HepG2 (cell line): ENCODE results near the gene IGFL2.

Experiments
- CTCF ChIP-seq: sonication (generic); formaldehyde crosslinking; IDR thresholded peaks from 2 replicates; pipeline ENCODE4 v1.5.0; 2020; ENCODE audit warnings: mild to moderate bottlenecking, missing genetic modification reagents, moderate library complexity
- NR2C2 ChIP-seq: sonication (generic); formaldehyde crosslinking; IDR thresholded peaks from 2 replicates; pipeline ENCODE4 v1.4.0; 2020; ENCODE audit warnings: missing genetic modification reagents, mild to moderate bottlenecking, moderate library complexity, borderline replicate concordance
- PATZ1 ChIP-seq: sonication (generic); formaldehyde crosslinking; IDR thresholded peaks from 2 replicates; pipeline ENCODE4 v1.4.0; 2020; ENCODE audit warnings: missing genetic modification reagents
- PCBP2 ChIP-seq: fragments of 200-400 bp; formaldehyde crosslinking; optimal IDR thresholded peaks from 2 replicates; pipeline ENCODE3; 2018; ENCODE audit warnings: low read length, low read depth; ENCODE audit not compliant: poor library complexity, severe bottlenecking
- PHF20 ChIP-seq: sonication (generic); formaldehyde crosslinking; IDR thresholded peaks from 2 replicates; pipeline ENCODE4 v1.5.0; 2020; ENCODE audit warnings: mild to moderate bottlenecking, missing genetic modification reagents

- TF ChIP-seq NR2C2 (CRISPR knock-in tag) (no peak), PHF20 (CRISPR knock-in tag) (no peak), PATZ1 (CRISPR knock-in tag) (no peak), PCBP2 (no peak), CTCF (CRISPR knock-in tag) (no peak)
Measured at GRCh38 chr19:46176116-46176860, 28.2 kb downstream of the IGFL2 start.
